Dermis blood vessel endothelial cell (primary cell): Measurements from ENCODE around the gene TAL2. TPM values are rescaled to one million over a fixed set of nuclear protein-coding genes. Genes with fewer than 3 reads are reported as not detected.

Source experiments
- DNase-seq: peaks from one replicate; pipeline ENCODE4 v3.0.0; 2010
- total RNA-seq: library from RNA; depleted of rRNA; stranded (reverse); fragments of >200 nt; gene quantifications from 2 replicates; pipeline ENCODE4 v1.2.3, GENCODE V29; 2014

Gene TAL2
- total RNA-seq, 1 donor from 2014 or later, result not detected

DNA sequence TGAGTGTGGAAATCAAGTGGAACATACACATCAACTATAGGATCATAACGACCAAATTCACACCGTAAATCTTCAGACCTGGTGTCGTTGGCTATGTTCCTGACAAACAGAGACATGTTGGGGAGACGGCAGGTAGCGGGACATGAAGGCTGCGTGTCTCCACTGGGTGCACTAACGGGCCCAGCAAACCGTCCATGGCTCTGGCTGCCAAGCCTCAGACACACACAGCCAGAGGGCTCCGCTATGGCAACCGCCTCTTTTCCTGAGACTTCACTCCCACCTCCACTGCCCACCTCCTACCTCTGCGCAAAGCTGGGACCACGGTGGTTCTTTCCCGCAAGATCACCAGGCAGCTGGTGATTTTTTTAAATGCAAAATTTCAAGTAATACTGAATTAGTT lies 48.4 kb downstream of the TAL2 start:
- DNase-seq, result no peak

- no peak for DNase-seq
Observed at GRCh38 chr9:105711867-105712266, 49.6 kb downstream of the TAL2 start.

GRCh38 chr9:105712297-105712696 lies 50.0 kb downstream of the TAL2 start:
- no peak for DNase-seq

Other genes with a start within 250 kb of the TAL2 start
- gene FSD1L, start 214.4 kb upstream of the TAL2 start, total RNA-seq, result 3.1 and 4.4 TPM in 2 replicates
- gene FKTN, start 104.3 kb upstream of the TAL2 start, total RNA-seq, result 17.7 and 19.5 TPM in 2 replicates
- gene TMEM38B, start 32.1 kb downstream of the TAL2 start, total RNA-seq, result 6.5 and 6.8 TPM in 2 replicates